GM18508 (cell line): ENCODE data around the gene SEC23IP.
"Not testable (repeated sequence)": the region's sequence is repeated elsewhere in the genome, so short reads cannot be mapped to it uniquely, and the experiment has no call there.

ENCODE experiments used
- ATAC-seq: cut with Tn5 transposase; IDR thresholded peaks from one replicate; pipeline ENCODE4 v1.9.1; 2021; ENCODE audit warnings: moderate number of reproducible peaks; ENCODE audit not compliant: insufficient read depth, unreplicated experiment

SEC23IP gene

GRCh38 chr10:119892188-119893065 is at the start of gene SEC23IP:
Gene SEC23IP, plus strand, starts transcription at chr10:119892730. Its CDS starts 53 bp downstream, at chr10:119892783.
- ATAC-seq: peak; percentile 96

GRCh38 chr10:119845656-119846055 is 46.9 kb upstream of the SEC23IP start:
- no peak for ATAC-seq

GRCh38 chr10:119849031-119849789 is 43.3 kb upstream of the SEC23IP start:
- no peak for ATAC-seq

GRCh38 chr10:119849944-119850343 is 42.6 kb upstream of the SEC23IP start:
- no peak for ATAC-seq

GRCh38 chr10:119852277-119852676 is 40.3 kb upstream of the SEC23IP start:
- ATAC-seq: no peak

GRCh38 chr10:119852822-119853221 is 39.7 kb upstream of the SEC23IP start:
- no peak for ATAC-seq

GRCh38 chr10:119853574-119853973 is 39.0 kb upstream of the SEC23IP start:
- ATAC-seq: no peak

- no peak for ATAC-seq
These were observed 34.5 kb upstream of the SEC23IP start for GRCh38 chr10:119858063-119858462.

GRCh38 chr10:119859420-119860258 is 32.9 kb upstream of the SEC23IP start:
- no peak for ATAC-seq

- no peak for ATAC-seq
These were observed 31.5 kb upstream of the SEC23IP start for GRCh38 chr10:119860866-119861607.

- no peak for ATAC-seq
These were observed 30.0 kb upstream of the SEC23IP start for GRCh38 chr10:119862524-119862923.

- no peak for ATAC-seq
These were observed 28.5 kb upstream of the SEC23IP start for GRCh38 chr10:119863951-119864565.

- no peak for ATAC-seq
These were observed 26.8 kb upstream of the SEC23IP start for GRCh38 chr10:119865699-119866240.

GRCh38 chr10:119867317-119867716 is 25.2 kb upstream of the SEC23IP start:
- no peak for ATAC-seq

- ATAC-seq: not testable (repeated sequence)
These were observed 23.1 kb upstream of the SEC23IP start for GRCh38 chr10:119869398-119869797.

GRCh38 chr10:119871881-119872609 is 20.5 kb upstream of the SEC23IP start:
- ATAC-seq: peak; percentile 23

- no peak for ATAC-seq
These were observed 20.0 kb upstream of the SEC23IP start, which contains the start of gene MCMBP for GRCh38 chr10:119872610-119872859. Gene MCMBP, minus strand, starts transcription at chr10:119872843. Its CDS starts 259 bp downstream, at chr10:119872584.

GRCh38 chr10:119872860-119873681 is 19.5 kb upstream of the SEC23IP start:
- ATAC-seq: peak; percentile 44
